Measurements from ENCODE around the gene TOP3A.

DNA sequence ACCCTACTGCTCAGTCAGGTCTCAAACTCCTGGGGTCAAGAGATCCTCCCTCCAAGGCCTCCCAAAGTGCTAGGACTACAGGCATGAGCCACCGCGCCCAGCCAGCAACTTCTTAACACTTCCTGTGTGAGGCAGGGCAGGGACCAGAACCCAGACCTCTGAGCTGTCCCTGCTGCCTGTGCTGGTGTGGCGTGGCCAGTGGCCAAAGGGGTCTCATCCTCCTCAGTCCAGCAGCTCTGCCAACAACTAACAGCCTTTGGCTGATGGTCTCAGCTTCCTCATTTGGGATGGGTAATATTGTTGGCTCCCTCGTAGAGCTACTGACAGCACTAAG is 90.8 kb downstream of the TOP3A start:
- TF ChIP-seq POLR2A (IDR thresholded peaks at IDR 0.05; ENCODE audit: low read depth, low read length) (no peak), POLR2AphosphoS5 (IDR thresholded peaks at IDR 0.05; ENCODE audit: low read depth, low read length) (no peak), TAF1 (IDR thresholded peaks at IDR 0.05; ENCODE audit: low read depth, low read length) (no peak), SPI1 (IDR thresholded peaks at IDR 0.05; ENCODE audit: low read depth, low read length) (no peak)

All from GM12891 (cell line).